Kidney (tissue), 14 donors: ENCODE measurements around the gene HS2ST1. TPM values are rescaled to one million over a fixed set of nuclear protein-coding genes. Genes with fewer than 3 reads are reported as not detected.

Source experiments
- DNase-seq, 5 donors: peaks; one replicate each; pipeline ENCODE4 v3.0.0-alpha.2; 2013 to 2020
- FAIRE-seq: peaks from 2 replicates; lab custom pipeline; 2012; peaks lifted over from hg19 to GRCh38; lab: Jason Lieb, UNC
- H3K27ac ChIP-seq, 2 donors: one replicate each; pipeline ENCODE4 v1.7.0; 2013; ENCODE audit warnings: low read depth in 2 of 2, low read length in 2 of 2, inconsistent platforms in 1 of 2
- H3K27me3 ChIP-seq: one replicate; pipeline ENCODE4 v1.7.1; 2013; ENCODE audit warnings: low read length, inconsistent platforms; ENCODE audit not compliant: control insufficient read depth, insufficient read depth
- H3K36me3 ChIP-seq, 3 donors: one replicate each; pipeline versions ENCODE4 v1.7.0 to v1.7.1; 2013; ENCODE audit warnings: low read length in 3 of 3, control low read depth in 1 of 3, inconsistent platforms in 1 of 3; ENCODE audit not compliant: insufficient read depth in 3 of 3, control insufficient read depth in 2 of 3
- H3K4me1 ChIP-seq, 3 donors: one replicate each; pipeline versions ENCODE4 v1.7.0 to v1.7.1; 2013; ENCODE audit warnings: low read length in 3 of 3, inconsistent platforms in 1 of 3, low read depth in 1 of 3; ENCODE audit not compliant: control insufficient read depth in 2 of 3, insufficient read depth in 2 of 3
- H3K4me3 ChIP-seq, 3 donors: one replicate each; pipeline versions ENCODE4 v1.7.0 to v1.8.1; 2013; ENCODE audit warnings: low read length in 3 of 3, control low read depth in 1 of 3, inconsistent platforms in 1 of 3
- H3K9ac ChIP-seq, 3 donors: one replicate each; pipeline versions ENCODE4 v1.7.0 to v1.7.1; 2013; ENCODE audit warnings: low read length in 3 of 3, control low read depth in 1 of 3, inconsistent platforms in 1 of 3
- H3K9me3 ChIP-seq, 3 donors: one replicate each; pipeline versions ENCODE4 v1.7.0 to v1.7.1; 2013; ENCODE audit warnings: low read length in 3 of 3, control low read depth in 1 of 3, inconsistent platforms in 1 of 3; ENCODE audit not compliant: control insufficient read depth in 2 of 3, insufficient read depth in 1 of 3
- intact Hi-C: fragments of 100-400 bp; cut with DNase I; formaldehyde crosslinking; loops from one replicate; pipeline ENCODE4 v1.11.1; 2022
- polyA plus RNA-seq: library from polyadenylated mRNA; stranded (reverse); fragments of 350-450 nt; fragmentation: Illumina TruSeq; extraction: RNeasy Lipid Tissue Mini Kit (QIAGEN cat#74804); gene quantifications from one replicate; pipeline ENCODE4 v1.2.3, GENCODE V29; 2014; ENCODE audit warnings: low read depth, low replicate concordance; ENCODE audit not compliant: insufficient read depth
- total RNA-seq: library from RNA; stranded (reverse); fragmentation: NEBNext Ultra II Directional; extraction: Animal tissue kit (Norgen Biotek cat#: 25700); gene quantifications from one replicate; pipeline ENCODE4 v1.2.1, GENCODE V29; 2021
- TF ChIP-seq, protein P1 (sequence below): IDR thresholded peaks from 3 replicates; pipeline ENCODE4 v1.5.1; 2012; ENCODE audit warnings: mild to moderate bottlenecking, moderate library complexity, borderline replicate concordance; ENCODE audit not compliant: insufficient read depth; ENCODE audit errors: extremely low read depth
- donor health status: control.
- donor health status: control.
- donor health status: control.
- donor health status: control.
- donor health status: control.
- donor health status: DM: yes; HTN: yes; CAD: no.
- donor health status: Normal renal cell carcinoma (clear cell type).

HS2ST1 gene
- total and polyA plus RNA-seq, 2 donors from 2014 or later, result 10.3 to 27.1 TPM

DNA sequence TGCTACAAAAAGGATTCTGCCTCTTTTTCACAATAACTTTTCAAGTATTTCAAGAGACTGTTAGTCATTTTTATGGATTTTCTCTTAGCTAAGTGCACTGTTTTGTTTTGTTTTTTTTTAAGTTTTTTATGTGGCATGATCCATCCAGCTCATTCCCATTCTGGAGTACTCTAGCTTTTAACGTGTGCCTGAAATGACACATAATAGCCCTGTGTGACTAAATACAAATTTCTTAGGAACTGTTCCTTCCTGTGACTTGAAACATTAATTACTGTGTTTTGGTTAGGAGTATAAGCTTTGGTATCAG, 143.9 kb downstream of the HS2ST1 start:
- Histone ChIP-seq H3K9me3 (no peaks in the 10 kb centered on the region), H3K27me3 (no peaks in the 10 kb centered on the region), H3K27ac (no peak overlapping the region), H3K36me3 (no peaks in the 10 kb centered on the region), H3K4me3 (no peak overlapping the region), H3K9ac (no peak overlapping the region), H3K4me1 (no peaks in the 10 kb centered on the region)
- no peak for DNase-seq
- TF ChIP-seq, protein P1, sequence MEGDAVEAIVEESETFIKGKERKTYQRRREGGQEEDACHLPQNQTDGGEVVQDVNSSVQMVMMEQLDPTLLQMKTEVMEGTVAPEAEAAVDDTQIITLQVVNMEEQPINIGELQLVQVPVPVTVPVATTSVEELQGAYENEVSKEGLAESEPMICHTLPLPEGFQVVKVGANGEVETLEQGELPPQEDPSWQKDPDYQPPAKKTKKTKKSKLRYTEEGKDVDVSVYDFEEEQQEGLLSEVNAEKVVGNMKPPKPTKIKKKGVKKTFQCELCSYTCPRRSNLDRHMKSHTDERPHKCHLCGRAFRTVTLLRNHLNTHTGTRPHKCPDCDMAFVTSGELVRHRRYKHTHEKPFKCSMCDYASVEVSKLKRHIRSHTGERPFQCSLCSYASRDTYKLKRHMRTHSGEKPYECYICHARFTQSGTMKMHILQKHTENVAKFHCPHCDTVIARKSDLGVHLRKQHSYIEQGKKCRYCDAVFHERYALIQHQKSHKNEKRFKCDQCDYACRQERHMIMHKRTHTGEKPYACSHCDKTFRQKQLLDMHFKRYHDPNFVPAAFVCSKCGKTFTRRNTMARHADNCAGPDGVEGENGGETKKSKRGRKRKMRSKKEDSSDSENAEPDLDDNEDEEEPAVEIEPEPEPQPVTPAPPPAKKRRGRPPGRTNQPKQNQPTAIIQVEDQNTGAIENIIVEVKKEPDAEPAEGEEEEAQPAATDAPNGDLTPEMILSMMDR, result no peak
- intact Hi-C loops, result no loop called here
- no peak for FAIRE-seq

DNA sequence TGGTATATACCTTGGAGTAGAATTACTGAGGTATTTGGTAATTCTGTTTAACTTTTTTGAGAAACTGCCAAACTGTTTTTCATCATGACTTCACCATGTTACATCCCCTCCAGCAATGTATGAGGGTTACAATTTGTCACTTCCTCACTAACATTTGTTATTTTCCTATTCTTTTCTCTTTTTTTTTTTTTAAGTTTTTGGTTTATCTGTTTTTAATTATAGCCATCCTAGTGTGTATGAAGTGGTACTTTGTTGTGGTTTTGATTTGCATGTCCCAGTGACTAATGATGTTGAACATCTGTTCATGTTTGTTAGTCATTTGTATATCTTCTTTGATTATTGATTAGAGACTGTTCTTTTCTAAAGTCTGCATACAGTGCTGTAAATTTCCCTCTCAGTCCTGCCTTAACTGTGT, 147.3 kb downstream of the HS2ST1 start:
- H3K27me3 ChIP-seq, result no peaks in the 10 kb centered on the region
- intact Hi-C loops, result no loop called here
- TF ChIP-seq, protein P1, result no peak
- H3K36me3 ChIP-seq, result no peaks in the 10 kb centered on the region
- FAIRE-seq, result no peak
- H3K9ac ChIP-seq, result no peak overlapping the region
- no peak overlapping the region for H3K4me3 ChIP-seq
- H3K9me3 ChIP-seq, result no peaks in the 10 kb centered on the region
- no peaks in the 10 kb centered on the region for H3K4me1 ChIP-seq
- DNase-seq, result no peak
- H3K27ac ChIP-seq, result no peak overlapping the region

DNA sequence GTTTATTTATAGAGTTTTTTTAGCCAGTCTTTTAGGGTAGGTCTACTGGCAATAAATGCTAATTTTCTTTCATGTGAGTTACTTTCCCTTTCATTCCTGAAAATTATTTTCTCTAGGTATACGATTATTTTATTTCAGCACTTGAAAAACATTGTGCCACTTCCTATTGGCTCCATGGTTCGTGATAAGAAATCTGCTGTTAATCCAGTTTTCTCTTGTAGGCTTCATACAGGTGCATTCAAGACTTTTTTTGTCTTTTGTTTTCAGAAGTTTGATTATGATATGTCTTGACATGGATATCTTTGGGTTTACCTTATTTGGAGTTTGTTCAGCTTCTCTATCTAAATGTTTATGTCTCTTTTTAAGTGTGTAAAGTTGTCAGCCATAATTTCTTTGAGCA, 148.3 kb downstream of the HS2ST1 start:
- TF ChIP-seq, protein P1, result no peak
- Histone ChIP-seq H3K4me3 (no peak overlapping the region), H3K27me3 (no peaks in the 10 kb centered on the region), H3K9me3 (no peaks in the 10 kb centered on the region), H3K9ac (no peak overlapping the region), H3K36me3 (no peaks in the 10 kb centered on the region), H3K4me1 (no peaks in the 10 kb centered on the region), H3K27ac (no peak overlapping the region)
- FAIRE-seq, result no peak
- no peak for DNase-seq
- intact Hi-C loops, result no loop called here

DNA sequence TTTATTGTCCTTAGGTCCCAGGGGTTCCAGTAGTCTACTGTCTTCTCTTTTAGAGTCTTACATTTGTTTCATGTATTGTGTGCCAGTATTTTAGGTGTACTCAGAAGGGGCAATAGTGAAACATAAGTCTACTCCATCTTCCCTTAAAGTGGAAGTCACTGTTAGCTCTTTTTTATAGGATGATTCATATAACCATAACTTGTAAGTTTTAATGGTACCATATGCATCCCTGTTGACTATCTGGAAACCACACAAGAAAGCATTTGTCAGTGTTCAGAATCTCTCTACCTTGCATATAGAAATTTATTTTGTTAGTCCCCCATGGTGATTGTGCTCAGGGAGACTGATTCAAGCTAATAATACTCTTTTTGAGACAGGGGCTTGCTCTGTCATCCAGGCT, 149.9 kb downstream of the HS2ST1 start:
- H3K9ac ChIP-seq, result no peak overlapping the region
- H3K36me3 ChIP-seq, result no peaks in the 10 kb centered on the region
- DNase-seq (no peak), FAIRE-seq (no peak)
- TF ChIP-seq, protein P1, result no peak
- intact Hi-C loops, result no loop called here
- no peak overlapping the region for H3K4me3 ChIP-seq
- H3K27me3 ChIP-seq, result no peaks in the 10 kb centered on the region
- no peak overlapping the region for H3K27ac ChIP-seq
- no peaks in the 10 kb centered on the region for H3K4me1 ChIP-seq
- H3K9me3 ChIP-seq, result no peaks in the 10 kb centered on the region
